Measurements from ENCODE around the gene ADAMTS12.

ADAMTS12 gene

GRCh38 chr5:33901156-33901555 is 9.4 kb upstream of the ADAMTS12 start:
- no peak overlapping the region for H3K27ac ChIP-seq
- no peaks in the 10 kb centered on the region for H3K27me3 ChIP-seq
- no peak for TF ChIP-seq CTCF (IDR thresholded peaks at IDR 0.05)
- intact Hi-C loops (cut with DNase I; ENCODE audit: low total_unique reads): no loop called here
- H3K9me3 ChIP-seq: peaks cover 0 to 6% (median 3%) of the 10 kb centered on the region in 3 donors
- H3K4me1 ChIP-seq: no peaks in the 10 kb centered on the region
- no peak for DNase-seq
- no peak overlapping the region for H3K4me3 ChIP-seq
- H3K36me3 ChIP-seq: no peaks in the 10 kb centered on the region

- no peak for DNase-seq
- Histone ChIP-seq H3K4me1 (peaks cover 0 to 35% (median 22%) of the 10 kb centered on the region in 4 donors), H3K9me3 (no peaks in the 10 kb centered on the region), H3K4me3 (no peak overlapping the region), H3K27me3 (no peaks in the 10 kb centered on the region), H3K36me3 (no peaks in the 10 kb centered on the region), H3K27ac (no peak overlapping the region)
- intact Hi-C loops (cut with DNase I; ENCODE audit: low total_unique reads): no loop called here
- TF ChIP-seq CTCF (IDR thresholded peaks at IDR 0.05): no peak
These were observed 2.8 kb upstream of the ADAMTS12 start for GRCh38 chr5:33894566-33894965.

GRCh38 chr5:33892620-33893137 is 889 bp upstream of the ADAMTS12 start:
- peak overlapping the region; percentile 57 to 67 for H3K4me3 ChIP-seq
- peak overlapping the region; percentile 57 to 72 for H3K27ac ChIP-seq
- peak in 1 of 2 donors; percentile 29 for DNase-seq
- no peak for TF ChIP-seq CTCF (IDR thresholded peaks at IDR 0.05)
- intact Hi-C loops (cut with DNase I; ENCODE audit: low total_unique reads): no loop called here
- no peaks in the 10 kb centered on the region for H3K9me3 ChIP-seq
- peaks cover 0 to 49% (median 26%) of the 10 kb centered on the region in 4 donors for H3K4me1 ChIP-seq
- no peaks in the 10 kb centered on the region for H3K36me3 ChIP-seq
- no peaks in the 10 kb centered on the region for H3K27me3 ChIP-seq

GRCh38 chr5:33891446-33891787 is 373 bp downstream of the ADAMTS12 start:
- Histone ChIP-seq H3K4me1 (peaks cover 0 to 59% (median 26%) of the 10 kb centered on the region in 4 donors), H3K27ac (peak overlapping the region; percentile 57 to 72), H3K9me3 (no peaks in the 10 kb centered on the region), H3K27me3 (no peaks in the 10 kb centered on the region), H3K36me3 (no peaks in the 10 kb centered on the region), H3K4me3 (peak overlapping the region; percentile 57 to 67)
- TF ChIP-seq CTCF (IDR thresholded peaks at IDR 0.05): no peak
- no peak for DNase-seq
- intact Hi-C loops (cut with DNase I; ENCODE audit: low total_unique reads): no loop called here

- no peaks in the 10 kb centered on the region for H3K27me3 ChIP-seq
- TF ChIP-seq CTCF (IDR thresholded peaks at IDR 0.05): no peak
- DNase-seq: no peak
- H3K27ac ChIP-seq: peak overlapping the region; percentile 57 to 72
- no peaks in the 10 kb centered on the region for H3K9me3 ChIP-seq
- intact Hi-C loops (cut with DNase I; ENCODE audit: low total_unique reads): no loop called here
- peaks cover 0 to 66% (median 26%) of the 10 kb centered on the region in 4 donors for H3K4me1 ChIP-seq
- no peaks in the 10 kb centered on the region for H3K36me3 ChIP-seq
- peak overlapping the region; percentile 2 to 67 for H3K4me3 ChIP-seq
These were observed 1.4 kb downstream of the ADAMTS12 start for GRCh38 chr5:33890131-33891032.

Data from tibial artery (tissue), 4 donors.